A549 (cell line): ENCODE data around the gene UGT1A4. TPM values are rescaled to one million over a fixed set of nuclear protein-coding genes. Genes with fewer than 3 reads are reported as not detected.

ENCODE experiments used
- ATAC-seq, 2 experiments: fragments of 200-7000 bp in 1 of 2; fragments of >200 bp in 1 of 2; cut with Nextera tagmentation in 1 of 2; cut with Tn5 transposase in 1 of 2; 3 replicates each; pipeline versions ENCODE4 v1.8.0 to v1.9.1; 2018 to 2020; ENCODE audit warnings: mild to moderate bottlenecking in 1 of 2, moderate library complexity in 1 of 2
- CTCF ChIA-PET: fragments of 300-600 bp; sonication (Branson Sonifier 250); formaldehyde crosslinking; extraction: SDS; loops from one replicate; lab custom pipeline; 2021; ENCODE audit warnings: antibody characterized with exemption, inconsistent platforms; lab: Yijun Ruan, JAX
- POLR2A ChIA-PET: fragments of 350-600 bp; formaldehyde crosslinking; extraction: SDS; loops from one replicate; lab custom pipeline; 2021; ENCODE audit warnings: antibody characterized with exemption, inconsistent platforms; lab: Yijun Ruan, JAX
- DNase-seq, 2 experiments: peaks; one replicate each; pipeline versions ENCODE4 v3.0.0 to v3.0.0-alpha.2; 2011 to 2016; ENCODE audit warnings: low read depth in 1 of 2, low spot score in 1 of 2
- FAIRE-seq: peaks from 2 replicates; lab custom pipeline; 2011; peaks lifted over from hg19 to GRCh38; lab: Jason Lieb, UNC
- H3K27ac ChIP-seq, 2 experiments: fragments of >200 bp; sonication (Bioruptor Twin); formaldehyde crosslinking; 3 replicates each; pipeline ENCODE4 v1.5.1; 2016 to 2017
- H3K4me1 ChIP-seq: fragments of >200 bp; sonication (Bioruptor Twin); formaldehyde crosslinking; 3 replicates; pipeline ENCODE4 v1.6.1; 2016
- H3K4me2 ChIP-seq: fragments of >200 bp; sonication (Bioruptor Twin); formaldehyde crosslinking; 3 replicates; pipeline ENCODE4 v1.6.1; 2016
- H3K4me3 ChIP-seq: fragments of >200 bp; sonication (Bioruptor Twin); formaldehyde crosslinking; 3 replicates; pipeline ENCODE4 v1.5.1; 2016
- H3K9me3 ChIP-seq: fragments of >200 bp; sonication (Bioruptor Twin); formaldehyde crosslinking; 3 replicates; pipeline ENCODE4 v1.6.1; 2016
- CBX2 ChIP-seq: fragments of 200-600 bp; sonication (generic); IDR thresholded peaks from 2 replicates; pipeline ENCODE4 v1.6.1; 2016; ENCODE audit warnings: low read depth, mild to moderate bottlenecking, borderline replicate concordance
- CEBPB ChIP-seq, 2 experiments: fragments of >200 bp in 1 of 2; sonication (Bioruptor Twin) in 1 of 2; formaldehyde crosslinking in 1 of 2; IDR thresholded peaks; 2 replicates each; pipeline ENCODE4 v1.6.1; 2012 to 2016
- CHD4 ChIP-seq: fragments of 200-600 bp; sonication (generic); IDR thresholded peaks from 2 replicates; pipeline ENCODE4 v1.6.1; 2016; ENCODE audit warnings: antibody characterized with exemption, mild to moderate bottlenecking, borderline replicate concordance
- CTCF ChIP-seq: fragments of >200 bp; sonication (Bioruptor Twin); formaldehyde crosslinking; IDR thresholded peaks from 3 replicates; pipeline ENCODE4 v1.5.1; 2016
- EHF ChIP-seq: fragments of 250-450 bp; sonication (Bioruptor Pico); IDR thresholded peaks from 2 replicates; pipeline ENCODE4 v1.5.0; 2020; ENCODE audit warnings: mild to moderate bottlenecking
- EHMT2 ChIP-seq: fragments of 200-600 bp; sonication (generic); IDR thresholded peaks from 2 replicates; pipeline ENCODE4 v1.6.1; 2016; ENCODE audit warnings: antibody characterized with exemption, low read depth, mild to moderate bottlenecking, moderate library complexity
- EP300 ChIP-seq, 2 experiments: fragments of >200 bp; sonication (Bioruptor Twin); formaldehyde crosslinking; IDR thresholded peaks; 2 replicates in 1 of 2; 3 replicates in 1 of 2; pipeline ENCODE4 v1.6.1; 2016 to 2017
- ESRRA ChIP-seq: fragments of 150-350 bp; IDR thresholded peaks from 2 replicates; pipeline ENCODE4 v1.6.1; 2014; ENCODE audit warnings: mild to moderate bottlenecking, low read length, borderline replicate concordance
- FOSB ChIP-seq: fragments of 250-450 bp; sonication (Bioruptor Pico); IDR thresholded peaks from 2 replicates; pipeline ENCODE4 v1.5.0; 2020; ENCODE audit warnings: mild to moderate bottlenecking, moderate library complexity
- FOSL2 ChIP-seq, 2 experiments: fragments of 450-650 bp in 1 of 2; fragments of >200 bp in 1 of 2; sonication (Bioruptor Twin) in 1 of 2; formaldehyde crosslinking; IDR thresholded peaks; 2 replicates each; pipeline versions ENCODE4 v1.5.0 to v1.6.1; 2016 to 2020; ENCODE audit warnings: mild to moderate bottlenecking in 1 of 2, moderate library complexity in 1 of 2
- GATA3 ChIP-seq: IDR thresholded peaks from 2 replicates; pipeline ENCODE4 v1.6.1; 2012; ENCODE audit warnings: borderline replicate concordance
- HES2 ChIP-seq: fragments of >200 bp; sonication (Bioruptor Twin); formaldehyde crosslinking; IDR thresholded peaks from 2 replicates; pipeline ENCODE4 v1.6.1; 2016
- HEYL ChIP-seq: fragments of 250-450 bp; sonication (Bioruptor Pico); IDR thresholded peaks from 2 replicates; pipeline ENCODE4 v1.8.0; 2021; ENCODE audit warnings: mild to moderate bottlenecking, moderate library complexity
- HOXA7 ChIP-seq: fragments of 250-450 bp; sonication (Bioruptor Pico); IDR thresholded peaks from 2 replicates; pipeline ENCODE4 v1.5.0; 2020; ENCODE audit warnings: mild to moderate bottlenecking, moderate library complexity
- HOXB13 ChIP-seq: fragments of 250-450 bp; sonication (Bioruptor Pico); IDR thresholded peaks from 2 replicates; pipeline ENCODE4 v1.5.0; 2020; ENCODE audit warnings: low read depth, mild to moderate bottlenecking, moderate library complexity
- HOXB5 ChIP-seq: fragments of 250-450 bp; sonication (Bioruptor Pico); IDR thresholded peaks from 2 replicates; pipeline ENCODE4 v1.5.0; 2020; ENCODE audit warnings: mild to moderate bottlenecking, moderate library complexity
- JUNB ChIP-seq: fragments of >200 bp; sonication (Bioruptor Twin); formaldehyde crosslinking; IDR thresholded peaks from 2 replicates; pipeline ENCODE4 v1.6.1; 2016
- MYC ChIP-seq: IDR thresholded peaks from 2 replicates; pipeline ENCODE4 v1.6.1; 2012; ENCODE audit warnings: mild to moderate bottlenecking, inconsistent platforms, low read length, improper control_type of control experiment, borderline replicate concordance
- PHF8 ChIP-seq: fragments of 200-600 bp; sonication (generic); IDR thresholded peaks from 2 replicates; pipeline ENCODE4 v1.6.1; 2016; ENCODE audit warnings: low read depth, mild to moderate bottlenecking, antibody characterized with exemption, moderate library complexity, borderline replicate concordance
- RAD21 ChIP-seq, 2 experiments: fragments of >200 bp in 1 of 2; sonication (Bioruptor Twin) in 1 of 2; formaldehyde crosslinking in 1 of 2; IDR thresholded peaks in 1 of 2; conservative IDR thresholded peaks in 1 of 2; 2 replicates in 1 of 2; 3 replicates in 1 of 2; pipeline ENCODE4 v1.6.1; 2012 to 2018; ENCODE audit warnings: inconsistent platforms in 1 of 2
- RARB ChIP-seq: fragments of 250-450 bp; sonication (Bioruptor Pico); IDR thresholded peaks from 2 replicates; pipeline ENCODE4 v1.8.0; 2021; ENCODE audit warnings: mild to moderate bottlenecking, moderate library complexity
- RFX5 ChIP-seq: fragments of 450-650 bp; IDR thresholded peaks from 2 replicates; pipeline ENCODE4 v1.7.1; 2014; ENCODE audit warnings: antibody characterized with exemption, mild to moderate bottlenecking, moderate library complexity
- TP53 ChIP-seq: fragments of 250-450 bp; sonication (Bioruptor Pico); IDR thresholded peaks from 2 replicates; pipeline ENCODE4 v1.5.0; 2021; ENCODE audit warnings: mild to moderate bottlenecking, moderate library complexity
- ZFP36 ChIP-seq: fragments of 450-650 bp; IDR thresholded peaks from 2 replicates; pipeline ENCODE4 v1.6.1; 2014; ENCODE audit warnings: borderline replicate concordance; ENCODE audit not compliant: partially characterized antibody
- ZSCAN20 ChIP-seq: fragments of 250-450 bp; sonication (Bioruptor Pico); IDR thresholded peaks from 2 replicates; pipeline ENCODE4 v1.8.0; 2022; ENCODE audit warnings: mild to moderate bottlenecking, moderate library complexity
- WGBS: methylation state at CpG from one replicate; pipeline ENCODE4 v1.1.6; 2017; ENCODE audit errors: missing lambda C conversion rate; 5-methylcytosine and 5-hydroxymethylcytosine counted together
- polyA plus RNA-seq, 4 experiments: library from polyadenylated mRNA; depleted of rRNA in 3 of 4; stranded (reverse); fragments of >200 nt; fragmentation: RNase III in 1 of 4; extraction: RNeasy Plus Mini Kit Qiagen cat#74134 plus additional on column Dnase treatment in 1 of 4; gene quantifications; 2 replicates in 3 of 4; 3 replicates in 1 of 4; pipeline ENCODE4 v1.2.3, GENCODE V29; 2011 to 2017

Gene UGT1A4
- polyA plus RNA-seq, 2 of the 4 experiments (the other 2 are of a cell fraction) = 0.13 to 0.14 TPM

GRCh38 chr2:233818639-233819621 lies 100.4 kb downstream of the UGT1A4 start:
- Histone ChIP-seq H3K4me2 (no peak overlapping the region), H3K27ac (peak overlapping the region in 1 of 2 experiments; percentile 81; a peak in 4 of 6 replicates), H3K9me3 (no peaks in the 10 kb centered on the region), H3K4me1 (peaks cover 33% of the 10 kb centered on the region), H3K4me3 (no peak overlapping the region)
- FAIRE-seq = no peak
- ChIA-PET CTCF (interaction anchor here (1.2 kb wide), 1 partner anchor 13 kb away, joined by 3 read pairs; no protein-coding TSS in a partner anchor), POLR2A (no interaction called here)
- TF ChIP-seq ESRRA (no peak), PHF8 (no peak), RARB (CRISPR knock-in tag) (no peak), RFX5 (no peak), ZFP36 (no peak), TP53 (CRISPR knock-in tag) (no peak), RAD21 (conservative IDR thresholded peaks at IDR 0.05 in 1 of 2, IDR thresholded peaks at IDR 0.05 in 1 of 2) (no peak), FOSB (no peak), HOXA7 (CRISPR knock-in tag) (no peak), FOSL2 (IDR thresholded peaks at IDR 0.05) (no peak), FOSL2 (CRISPR knock-in tag; IDR thresholded peaks at IDR 0.05) (no peak)
- no peak for DNase-seq
- ATAC-seq = no peak
- 79% methylated on average over 14 of the region's 17 CpGs for WGBS

GRCh38 chr2:233819884-233820773 lies 101.6 kb downstream of the UGT1A4 start:
- peaks cover 36% of the 10 kb centered on the region for H3K4me1 ChIP-seq
- FAIRE-seq = no peak
- no peak overlapping the region for H3K4me2 ChIP-seq
- H3K27ac ChIP-seq = peak overlapping the region; percentile 28 to 81
- CTCF ChIA-PET = interaction anchor here (0.6 to 1.8 kb wide), 3 partner anchors 12 to 51 kb away, joined by 3 to 12 read pairs (median 3); no protein-coding TSS in a partner anchor
- no peak for TF ChIP-seq CTCF
- no peak for TF ChIP-seq HOXB13 (CRISPR knock-in tag)
- TF ChIP-seq GATA3 = no peak
- TF ChIP-seq CBX2 = no peak
- TF ChIP-seq ZSCAN20 (CRISPR knock-in tag) = no peak
- TF ChIP-seq HOXA7 (CRISPR knock-in tag) = no peak
- TF ChIP-seq JUNB = no peak
- TF ChIP-seq CEBPB (IDR thresholded peaks at IDR 0.05) = no peak
- no peak for TF ChIP-seq EP300 (IDR thresholded peaks at IDR 0.05)
- TF ChIP-seq EHF (CRISPR knock-in tag) = no peak
- no peak for TF ChIP-seq HEYL (CRISPR knock-in tag)
- no peak for TF ChIP-seq EHMT2
- TF ChIP-seq HOXB5 (CRISPR knock-in tag) = no peak
- TF ChIP-seq MYC = no peak
- no peak for TF ChIP-seq PHF8
- TF ChIP-seq HES2 = no peak
- no peak for TF ChIP-seq ESRRA
- no peak for TF ChIP-seq CHD4
- no peak for DNase-seq
- 92% methylated on average over 16 of the region's 18 CpGs for WGBS
- ATAC-seq = no peak
- no peak overlapping the region for H3K4me3 ChIP-seq
- POLR2A ChIA-PET = interaction anchor here (1.2 kb wide), 1 partner anchor 247 kb away, joined by 11 read pairs; no protein-coding TSS in a partner anchor
- H3K9me3 ChIP-seq = no peaks in the 10 kb centered on the region
